Stimulated activated naive B cell treated with anti-CD40 and anti-IgM and Interleukin-4, amounts not matched to agents 10 μg/mL and 1 μg/mL and 100 μg/mL, for 72 hours (primary cell): ENCODE results near the gene RPP40.

ENCODE experiments used
- ATAC-seq, 2 donors: fragments of 150-1000 bp; cut with Tn5 transposase; replicated peaks; 2 replicates each; pipeline ENCODE4 v1.10.0; 2021; ENCODE audit warnings: moderate library complexity in 1 of 2
- DNase-seq: peaks from one replicate; pipeline ENCODE4 v3.0.0; 2021
- H3K27ac Mint-ChIP-seq: one replicate; pipeline ENCODE4 v1.8.0; 2022; ENCODE audit warnings: mild to moderate bottlenecking, mixed read lengths
- H3K27me3 Mint-ChIP-seq, 2 donors: one replicate each; pipeline ENCODE4 v1.8.0; 2022; ENCODE audit warnings: mixed read lengths in 2 of 2
- H3K36me3 Mint-ChIP-seq, 2 donors: one replicate each; pipeline ENCODE4 v1.8.0; 2022; ENCODE audit warnings: mixed read lengths in 2 of 2, mild to moderate bottlenecking in 1 of 2
- H3K4me1 Mint-ChIP-seq, 2 donors: one replicate each; pipeline ENCODE4 v1.8.0; 2022; ENCODE audit warnings: mixed read lengths in 2 of 2, mild to moderate bottlenecking in 1 of 2
- H3K4me3 Mint-ChIP-seq, 2 donors: one replicate each; pipeline ENCODE4 v1.8.0; 2022; ENCODE audit warnings: mild to moderate bottlenecking in 2 of 2, mixed read lengths in 2 of 2, moderate library complexity in 1 of 2
- H3K9me3 Mint-ChIP-seq, 2 donors: one replicate each; pipeline ENCODE4 v1.8.0; 2022; ENCODE audit warnings: mixed read lengths in 2 of 2, mild to moderate bottlenecking in 1 of 2

The RPP40 gene

GRCh38 chr6:4953440-4953839 is 50.4 kb downstream of the RPP40 start:
- ATAC-seq (no peak), DNase-seq (no peak)
- Mint-ChIP-seq H3K27me3 (no peaks in the 10 kb centered on the region), H3K9me3 (no peaks in the 10 kb centered on the region), H3K4me1 (peaks cover 0 to 2% of the 10 kb centered on the region in 2 donors), H3K36me3 (peaks cover 22 to 51% of the 10 kb centered on the region in 2 donors), H3K27ac (no peak overlapping the region), H3K4me3 (no peak overlapping the region)

DNA sequence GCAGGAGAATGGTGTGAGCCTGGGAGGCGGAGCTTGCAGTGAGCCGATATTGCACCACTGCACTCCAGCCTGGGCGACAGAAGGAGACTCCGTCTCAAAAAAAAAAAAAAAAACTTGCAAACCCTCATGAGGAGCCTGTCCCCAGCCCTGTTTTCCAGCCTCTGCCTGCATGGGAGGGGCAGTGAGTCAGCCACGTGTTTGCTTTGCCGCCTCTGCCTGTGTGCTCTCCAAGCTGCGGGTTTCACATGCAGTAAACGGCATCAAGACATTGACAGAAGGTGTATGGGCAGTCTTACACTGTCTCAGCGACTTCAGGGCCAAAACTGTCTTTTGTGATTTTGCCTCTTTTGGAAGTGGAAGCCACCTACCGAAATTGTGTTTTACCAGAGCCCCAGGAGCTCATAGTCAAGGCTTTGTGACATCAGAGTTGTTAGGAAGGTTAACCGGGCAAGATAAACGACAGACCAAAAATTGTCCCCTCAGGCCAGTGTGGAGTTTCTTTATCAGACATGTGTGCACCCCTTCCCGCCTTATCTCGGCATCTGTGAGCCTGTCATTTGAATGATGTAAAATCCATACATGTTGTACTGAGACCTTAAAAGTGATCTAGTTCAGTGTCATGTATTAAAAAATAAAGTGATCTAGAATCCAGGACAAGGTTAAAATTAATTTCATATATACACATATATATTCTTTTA is 52.9 kb downstream of the RPP40 start:
- Mint-ChIP-seq H3K4me1 (no peaks in the 10 kb centered on the region), H3K27me3 (no peaks in the 10 kb centered on the region), H3K4me3 (no peak overlapping the region), H3K36me3 (peaks cover 30 to 53% of the 10 kb centered on the region in 2 donors), H3K9me3 (no peaks in the 10 kb centered on the region), H3K27ac (no peak overlapping the region)
- no peak for ATAC-seq
- DNase-seq, result no peak

DNA sequence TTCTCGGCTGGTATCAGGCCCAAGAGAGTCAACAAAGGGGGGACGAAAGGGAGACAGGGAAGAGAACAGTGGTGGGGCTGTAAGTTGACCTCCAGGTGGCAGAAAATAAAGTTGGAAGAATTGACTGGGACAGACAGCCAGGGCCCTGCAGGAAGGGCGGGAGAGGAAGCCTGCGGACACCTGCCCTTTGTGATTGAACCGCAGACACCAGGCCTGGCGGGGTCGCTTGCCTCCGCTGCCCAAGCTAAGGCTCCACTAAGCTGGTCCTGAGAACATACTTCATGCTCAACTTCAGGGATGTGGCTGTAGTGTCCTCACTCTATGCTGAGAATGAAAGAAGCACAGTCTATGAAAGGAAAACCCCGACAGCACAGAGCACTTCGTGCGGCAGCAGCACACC is 53.8 kb downstream of the RPP40 start:
- Mint-ChIP-seq H3K9me3 (no peaks in the 10 kb centered on the region), H3K4me3 (no peak overlapping the region), H3K27me3 (no peaks in the 10 kb centered on the region), H3K4me1 (no peaks in the 10 kb centered on the region), H3K36me3 (peaks cover 36 to 54% of the 10 kb centered on the region in 2 donors), H3K27ac (peak overlapping the region; percentile 78)
- no peak for DNase-seq
- ATAC-seq, result no peak

DNA sequence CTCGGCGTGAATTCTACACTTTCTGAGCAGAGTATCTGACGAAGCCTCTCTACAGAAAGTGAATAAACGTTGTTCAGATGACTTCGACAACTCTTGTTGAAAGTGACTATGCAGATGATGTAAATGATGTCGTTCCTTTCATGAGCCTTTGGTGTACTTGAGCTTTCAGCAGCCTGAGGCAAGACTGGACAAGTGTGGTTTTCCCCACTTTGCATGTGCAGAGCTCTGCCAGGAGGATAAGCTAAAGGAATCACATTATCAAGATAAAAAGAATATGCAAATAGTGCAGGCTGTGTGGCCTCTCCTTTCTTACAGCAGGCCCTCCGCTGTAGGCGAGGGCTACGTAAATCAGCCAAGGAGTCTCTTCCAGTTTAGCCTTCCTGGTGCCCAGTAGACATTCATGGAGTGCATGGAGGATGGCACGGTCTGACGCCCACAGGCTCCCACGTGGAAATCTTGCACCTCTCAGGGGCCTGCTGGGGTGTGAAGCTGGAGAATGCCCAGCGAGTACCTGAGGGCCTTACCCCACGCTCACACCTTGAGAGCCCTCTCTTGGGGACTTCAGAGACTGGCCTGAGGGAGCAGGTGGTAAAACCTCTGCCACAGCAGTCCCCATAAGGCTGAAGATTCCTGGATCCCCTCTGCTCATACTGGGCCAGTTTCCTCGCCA is 54.9 kb downstream of the RPP40 start:
- ATAC-seq, result no peak
- no peak overlapping the region for H3K27ac Mint-ChIP-seq

GRCh38 chr6:4947716-4948115 is 56.1 kb downstream of the RPP40 start:
- H3K4me1 Mint-ChIP-seq, result peaks cover 4 to 5% of the 10 kb centered on the region in 2 donors
- no peaks in the 10 kb centered on the region for H3K27me3 Mint-ChIP-seq
- no peaks in the 10 kb centered on the region for H3K9me3 Mint-ChIP-seq
- H3K4me3 Mint-ChIP-seq, result no peak overlapping the region
- ATAC-seq, result no peak
- no peak overlapping the region for H3K27ac Mint-ChIP-seq
- no peak for DNase-seq
- peaks cover 45 to 65% of the 10 kb centered on the region in 2 donors for H3K36me3 Mint-ChIP-seq

More for the DNA sequence above, 54.9 kb downstream of the RPP40 start:
- H3K9me3 Mint-ChIP-seq, result no peaks in the 10 kb centered on the region
- no peaks in the 10 kb centered on the region for H3K4me1 Mint-ChIP-seq
- peaks cover 47 to 62% of the 10 kb centered on the region in 2 donors for H3K36me3 Mint-ChIP-seq
- H3K27me3 Mint-ChIP-seq, result no peaks in the 10 kb centered on the region
- DNase-seq, result no peak
- no peak overlapping the region for H3K4me3 Mint-ChIP-seq

GRCh38 chr6:4946521-4946920 is 57.3 kb downstream of the RPP40 start:
- Mint-ChIP-seq H3K27me3 (no peaks in the 10 kb centered on the region), H3K36me3 (peaks cover 40 to 61% of the 10 kb centered on the region in 2 donors), H3K4me3 (no peak overlapping the region), H3K9me3 (no peaks in the 10 kb centered on the region), H3K27ac (no peak overlapping the region), H3K4me1 (peaks cover 13 to 15% of the 10 kb centered on the region in 2 donors)
- DNase-seq, result no peak
- ATAC-seq, result no peak
